Stimulated activated CD4-positive, alpha-beta T cell treated with anti-CD3 and anti-CD28 coated beads, Interleukin-2, amount 100 ng/mL, for 48 hours (primary cell): ENCODE measurements around the gene MRGPRX4.

ENCODE experiments used
- DNase-seq, 2 donors: peaks; one replicate each; pipeline ENCODE4 v3.0.0-alpha.2; 2020

MRGPRX4 gene

GRCh38 chr11:18221274-18221876 lies 48.7 kb downstream of the MRGPRX4 start:
- no peak for DNase-seq

GRCh38 chr11:18222814-18223421 lies 50.3 kb downstream of the MRGPRX4 start:
- no peak for DNase-seq
